NOMO-1 (cell line): ENCODE results near the gene RC3H1.
"Not testable (repeated sequence)": the region's sequence is repeated elsewhere in the genome, so short reads cannot be mapped to it uniquely, and the experiment has no call there.

Experiments used
- DNase-seq, 2 experiments: peaks; one replicate each; lab custom pipeline; 2025; ENCODE audit not compliant: unreplicated experiment in 2 of 2; lab: John Stamatoyannopoulos, UW

RC3H1 gene

DNA sequence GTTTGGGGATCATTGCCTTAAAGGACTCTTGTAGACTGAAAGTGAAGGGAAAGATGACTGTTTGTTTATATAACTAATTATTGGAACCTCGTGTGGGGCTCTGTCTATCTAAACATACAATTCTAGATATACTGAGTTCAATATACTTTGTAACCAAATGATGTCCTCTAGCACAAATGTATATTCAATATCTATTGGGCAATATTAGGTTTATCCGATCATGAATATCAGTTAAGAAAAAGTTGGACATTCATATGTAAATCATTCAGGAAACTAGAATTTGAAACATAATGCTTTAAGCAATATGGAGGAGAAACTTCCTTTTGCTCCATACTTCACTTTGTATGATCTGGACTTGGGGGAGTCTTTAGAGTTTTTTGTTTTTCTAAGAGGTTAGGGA lies 8.9 kb upstream of the RC3H1 start:
- DNase-seq: no peak

DNA sequence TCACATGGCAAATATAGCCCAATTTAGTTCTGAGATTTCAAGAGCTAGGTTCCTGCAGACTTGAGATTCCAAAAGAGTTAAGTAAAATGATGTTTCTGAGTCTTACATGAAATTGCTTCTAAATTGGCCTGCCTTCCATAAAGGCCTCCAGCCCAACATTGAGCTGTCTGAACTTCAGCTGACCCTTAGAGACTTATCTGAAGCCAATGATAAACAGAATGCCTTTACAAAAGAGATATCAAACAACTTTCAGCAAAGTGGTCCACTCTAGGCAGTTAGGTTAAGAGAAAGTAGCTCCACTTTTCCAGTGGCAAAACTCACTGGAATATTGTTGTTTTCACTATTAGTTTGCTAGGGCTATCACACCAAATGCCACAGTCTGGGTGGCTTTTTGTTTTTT lies 6.3 kb upstream of the RC3H1 start:
- no peak for DNase-seq

DNA sequence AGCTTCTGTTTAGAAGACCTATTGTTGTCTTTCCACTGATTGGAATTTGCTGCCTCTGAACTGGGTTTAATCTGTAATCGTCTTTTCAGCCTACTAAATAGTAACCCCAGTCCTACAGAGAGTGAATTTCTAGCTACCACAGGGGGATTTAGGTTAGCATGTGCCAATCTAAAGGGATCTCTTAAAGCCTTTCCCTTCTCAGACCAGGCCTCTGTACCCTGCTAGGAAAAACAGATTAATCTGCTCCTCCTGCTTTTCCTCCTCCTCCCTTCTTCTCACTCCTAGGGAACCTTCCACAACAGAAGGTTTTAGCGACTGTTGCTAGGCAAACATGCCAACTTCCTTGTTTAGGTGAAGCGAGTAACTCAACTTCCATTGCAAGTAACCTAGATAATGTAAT lies 1.3 kb upstream of the RC3H1 start:
- peak; percentile 39 to 73 for DNase-seq

DNA sequence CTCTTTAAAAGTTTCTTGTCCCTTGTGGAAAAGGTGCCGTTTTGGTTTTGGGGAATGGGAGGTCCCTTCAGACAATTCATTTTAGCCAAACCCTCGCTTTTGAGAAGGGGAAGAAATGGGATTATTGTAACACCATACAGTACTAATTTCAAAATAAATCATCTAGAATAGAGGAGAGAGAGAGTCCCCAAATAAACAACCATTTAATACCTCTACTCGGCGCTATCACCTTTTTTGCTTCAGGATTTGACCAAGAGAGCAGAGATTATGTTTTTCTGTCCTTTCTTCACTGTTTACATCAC lies 770 bp upstream of the RC3H1 start:
- DNase-seq: peak in 1 of 2 experiments; percentile 33

DNA sequence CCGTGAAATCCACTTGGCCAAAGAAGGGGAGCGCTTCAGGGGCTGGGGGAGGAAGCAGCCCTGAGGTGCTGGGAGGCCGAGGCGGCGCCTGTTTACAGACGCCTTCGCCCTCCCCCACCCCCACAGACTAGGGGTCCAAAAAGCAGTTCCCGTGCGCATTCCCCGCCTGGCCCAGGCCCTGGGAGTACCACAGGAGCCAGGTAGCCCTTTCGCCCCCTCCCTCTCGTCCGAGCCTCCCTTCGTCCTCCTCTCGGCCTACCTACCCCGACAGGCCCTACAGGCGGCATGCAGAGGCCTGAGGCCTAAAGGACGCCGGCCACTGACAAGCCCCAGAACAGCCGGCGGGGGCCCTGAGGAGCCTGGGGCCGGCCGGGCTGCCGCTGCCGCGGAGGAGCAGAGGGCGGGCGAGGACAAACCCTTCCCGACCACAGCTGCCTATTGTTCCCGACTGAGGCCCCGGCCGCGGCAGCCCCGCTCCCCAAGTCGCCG lies 522 bp downstream of the RC3H1 start:
- peak in 1 of 2 experiments; percentile 46 for DNase-seq

GRCh38 chr1:174018565-174018964 lies 3.6 kb downstream of the RC3H1 start:
- DNase-seq: no peak

DNA sequence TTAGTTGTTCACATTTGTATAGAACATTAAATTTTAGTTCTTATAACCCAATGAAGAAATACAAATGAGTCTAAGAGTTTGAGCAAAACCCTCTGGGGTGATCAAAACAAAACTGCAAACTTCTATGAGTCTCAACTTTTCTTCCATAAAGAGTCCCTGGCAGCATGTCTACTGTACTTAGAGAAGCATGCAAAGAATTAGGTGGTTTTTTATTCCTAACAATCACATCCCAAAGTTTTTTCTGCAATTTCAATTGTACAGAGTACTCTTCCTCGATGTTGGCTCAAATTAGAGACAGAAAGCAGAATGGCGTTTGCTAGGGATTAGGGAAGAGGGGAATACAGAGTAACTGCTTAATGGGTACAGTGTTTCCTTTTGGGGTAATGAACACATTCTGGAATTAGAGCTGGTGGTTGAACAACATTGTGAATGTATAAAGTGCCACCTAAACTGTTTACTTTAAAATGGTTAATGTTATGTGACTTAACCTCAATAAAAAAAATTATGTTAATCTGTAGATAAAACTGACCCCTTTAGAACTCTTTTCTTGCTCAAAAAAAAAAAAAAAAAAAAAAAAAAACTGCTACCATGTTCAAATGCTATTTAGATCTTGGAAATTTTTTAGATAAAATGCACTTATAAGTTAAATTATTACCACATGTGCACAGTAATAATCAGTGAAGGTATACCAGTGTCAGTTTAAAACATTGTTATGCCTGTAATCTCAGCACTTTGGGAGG lies 4.8 kb downstream of the RC3H1 start:
- no peak for DNase-seq

GRCh38 chr1:174013864-174014418 lies 8.2 kb downstream of the RC3H1 start:
- DNase-seq: no peak

DNA sequence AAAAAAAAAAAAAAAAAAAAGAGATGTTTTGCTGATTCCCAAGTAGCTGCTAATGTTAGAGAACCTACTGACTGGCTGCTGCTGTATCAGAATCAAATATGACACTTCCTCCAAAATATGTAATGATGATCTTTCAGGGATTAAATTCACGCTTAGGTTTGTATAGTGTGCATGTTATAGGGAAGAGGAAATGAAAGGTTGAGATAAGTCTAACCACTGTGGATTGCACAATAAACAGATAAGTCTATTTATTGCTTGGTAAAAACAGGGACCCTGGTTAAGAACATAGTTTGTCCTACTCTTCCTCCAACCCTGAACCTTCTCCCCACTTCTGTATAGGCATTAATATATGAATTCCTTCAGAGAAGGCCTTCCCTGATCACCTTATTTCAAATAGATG lies 13.2 kb downstream of the RC3H1 start:
- peak; percentile 12 to 94 for DNase-seq

DNA sequence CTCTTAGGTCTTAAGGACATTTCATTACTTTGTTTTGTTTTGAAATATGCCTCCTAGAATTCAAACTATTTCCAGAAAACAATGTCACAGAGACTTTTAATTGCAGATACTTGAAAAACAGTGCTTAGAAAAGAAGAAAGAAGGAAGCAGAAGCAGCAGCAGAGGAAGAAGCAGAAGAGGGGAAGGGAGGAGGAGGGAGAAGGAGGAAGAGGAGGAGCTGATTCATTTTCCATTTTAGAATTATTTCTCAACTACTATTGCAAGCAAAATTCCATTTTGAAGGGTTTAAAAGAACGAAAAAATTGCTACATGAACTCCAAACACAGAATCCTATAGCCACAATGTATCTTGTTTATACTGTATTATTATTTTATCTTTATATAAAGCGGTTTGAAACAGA lies 13.9 kb downstream of the RC3H1 start:
- peak; percentile 61 to 75 for DNase-seq

- DNase-seq: no peak
Measured at GRCh38 chr1:174007851-174008250, 14.3 kb downstream of the RC3H1 start.

- DNase-seq: peak; percentile 14 to 49
Measured at GRCh38 chr1:174005032-174005431, 17.1 kb downstream of the RC3H1 start.

- no peak for DNase-seq
Measured at GRCh38 chr1:174003867-174004266, 18.3 kb downstream of the RC3H1 start.

GRCh38 chr1:174001573-174001972 lies 20.6 kb downstream of the RC3H1 start:
- no peak for DNase-seq

GRCh38 chr1:174000371-174000770 lies 21.8 kb downstream of the RC3H1 start:
- no peak for DNase-seq

DNA sequence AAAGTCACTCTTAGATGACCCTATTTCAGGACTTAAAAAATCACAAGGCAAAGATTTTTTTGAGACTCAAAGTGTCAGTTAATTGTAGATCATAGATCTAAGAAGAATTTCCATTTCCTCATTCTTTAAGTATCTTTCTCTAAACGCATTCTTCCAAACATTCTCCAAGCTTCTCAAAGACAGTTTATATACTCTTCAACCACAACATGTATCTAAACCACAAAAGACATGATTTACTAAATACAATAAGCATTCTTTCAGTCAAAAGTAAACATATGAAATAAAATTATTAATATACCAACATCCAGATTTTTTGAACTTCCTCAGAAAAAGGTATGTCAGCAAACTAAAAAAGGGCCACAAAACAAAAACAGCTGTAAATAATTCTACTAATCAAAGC lies 24.4 kb downstream of the RC3H1 start:
- DNase-seq: peak in 1 of 2 experiments; percentile 33

GRCh38 chr1:173996995-173997394 lies 25.2 kb downstream of the RC3H1 start:
- no peak for DNase-seq

DNA sequence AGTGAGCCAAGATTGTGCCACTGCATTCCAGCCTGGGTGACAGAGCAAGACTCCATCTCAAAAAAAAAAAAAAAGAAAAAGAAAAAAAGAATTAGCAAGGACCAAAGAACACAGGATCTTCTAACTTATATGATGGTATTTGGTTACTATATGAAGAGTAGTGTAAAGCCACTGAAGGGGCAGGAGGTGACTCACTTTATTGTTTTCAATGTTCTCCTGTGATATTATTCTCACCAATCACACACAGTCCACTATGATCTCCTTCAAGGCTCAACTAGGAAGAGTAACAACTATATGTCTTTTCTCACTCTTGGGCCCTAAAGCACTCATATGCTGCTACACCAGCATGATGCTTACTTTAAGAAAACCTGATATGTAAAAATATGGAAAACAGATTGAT lies 26.7 kb downstream of the RC3H1 start:
- no peak for DNase-seq

DNA sequence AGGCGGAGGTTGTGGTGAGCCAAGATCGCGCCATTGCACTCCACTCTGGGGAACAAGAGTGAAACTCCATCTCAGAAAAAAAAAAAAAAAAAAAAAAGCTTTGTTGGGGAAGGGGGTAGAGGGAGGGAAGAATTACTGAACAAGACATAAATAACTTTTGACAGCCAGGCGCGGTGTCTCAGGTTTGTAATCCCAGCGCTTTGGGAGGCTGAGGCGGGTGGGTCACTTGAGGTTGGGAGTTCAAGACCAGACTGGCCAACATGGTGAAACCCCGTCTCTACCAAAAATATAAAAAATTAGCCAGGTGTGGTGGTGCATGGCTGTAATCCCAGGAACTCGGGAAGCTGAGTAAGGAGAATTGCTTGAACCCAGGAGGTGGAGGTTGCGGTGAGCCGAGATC lies 28.2 kb downstream of the RC3H1 start:
- DNase-seq: not testable (repeated sequence)

GRCh38 chr1:173988068-173988467 lies 34.1 kb downstream of the RC3H1 start:
- DNase-seq: no peak

DNA sequence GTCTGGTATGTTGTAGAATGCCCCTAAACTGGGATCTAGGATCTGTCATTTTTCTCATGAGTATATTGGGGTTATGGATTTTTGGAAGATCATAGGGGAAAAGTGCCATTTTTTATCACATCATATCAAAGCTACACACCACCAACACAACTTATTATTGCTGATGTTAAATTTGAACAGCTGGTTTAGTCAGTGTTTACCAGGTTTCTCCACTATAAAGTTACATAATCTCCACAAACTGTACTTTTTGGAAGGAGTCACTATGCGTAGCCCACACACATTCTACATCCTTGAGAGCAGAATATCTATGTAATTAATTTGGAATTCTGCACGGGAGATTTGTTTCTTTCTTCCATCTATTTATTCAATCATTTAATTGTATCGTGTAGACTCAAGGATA lies 35.2 kb downstream of the RC3H1 start:
- DNase-seq: no peak

DNA sequence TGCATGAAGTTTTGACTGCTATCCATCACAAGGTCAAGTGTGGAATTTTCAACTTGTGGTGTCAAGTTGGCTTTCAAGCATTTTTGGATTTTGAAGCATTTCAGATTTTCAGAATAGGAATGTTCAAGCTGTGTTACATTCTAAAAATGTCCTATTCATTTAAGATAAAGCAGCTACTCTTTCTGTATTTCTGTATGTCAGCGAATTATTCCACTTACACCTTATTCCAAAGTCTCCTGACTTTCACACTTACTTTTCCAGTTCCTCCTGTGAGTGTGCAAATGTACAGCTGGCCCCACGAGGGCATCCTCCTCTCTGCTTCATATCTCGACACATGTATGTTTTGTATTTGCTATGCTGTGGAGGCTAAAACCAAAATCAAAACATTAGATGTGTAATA lies 51.9 kb downstream of the RC3H1 start:
- no peak for DNase-seq

- DNase-seq: not testable (repeated sequence)
Measured at GRCh38 chr1:173965896-173966295, 56.3 kb downstream of the RC3H1 start.
